GM18861 (cell line): ENCODE results near the gene MAP2.

ENCODE experiments used
- ATAC-seq: cut with Tn5 transposase; IDR thresholded peaks from one replicate; pipeline ENCODE4 v1.9.1; 2021; ENCODE audit not compliant: unreplicated experiment

Gene MAP2

DNA sequence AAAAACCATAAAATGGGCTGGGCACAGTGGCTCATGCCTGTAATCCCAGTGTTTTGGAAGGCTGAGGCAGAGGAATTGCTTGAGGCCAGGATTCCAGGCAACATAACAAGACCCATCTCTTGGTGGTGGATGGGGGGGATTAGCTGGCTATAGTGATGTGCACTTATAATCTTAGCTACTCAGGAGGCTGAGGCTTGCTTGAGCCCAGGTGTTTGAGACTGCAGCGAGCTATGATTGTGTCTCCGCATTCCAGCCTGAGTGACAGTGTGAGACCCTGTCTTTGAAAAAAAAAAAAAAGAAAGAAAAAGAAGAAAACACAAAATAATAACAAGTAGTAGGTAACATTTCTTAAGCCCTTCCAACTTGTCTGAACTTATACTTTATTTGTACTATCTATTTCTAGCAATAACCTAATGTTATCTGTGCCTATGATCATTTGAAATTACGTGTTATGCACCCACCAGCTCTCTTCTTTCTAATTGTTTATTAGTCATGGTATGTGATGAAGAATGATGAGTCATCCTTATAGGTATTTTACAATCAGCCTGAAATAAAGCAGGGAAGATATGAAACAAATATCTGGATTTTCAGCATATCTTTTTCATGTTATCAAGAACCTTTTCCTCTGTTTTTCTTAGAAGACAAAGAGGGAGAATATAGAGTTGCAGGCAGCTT is 218.4 kb downstream of the MAP2 start:
- ATAC-seq: no peak

DNA sequence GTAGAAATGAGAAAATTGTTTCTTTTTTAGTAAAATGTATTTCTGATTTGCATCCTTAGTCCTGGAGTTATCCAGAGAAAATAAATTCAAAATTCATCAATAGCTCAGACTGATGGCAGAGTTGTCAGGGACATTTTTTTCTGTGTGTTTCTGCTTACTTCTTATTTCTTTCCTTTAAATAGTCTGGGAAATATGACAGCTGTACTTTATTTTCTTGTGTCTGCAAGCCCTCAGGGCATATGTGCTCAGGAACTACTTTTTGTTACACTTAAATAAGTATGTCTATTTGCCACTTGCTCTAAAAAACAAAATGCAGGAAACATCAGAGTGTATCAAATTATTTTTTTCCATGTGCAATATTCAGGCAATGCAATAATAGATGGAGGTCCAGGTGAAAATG is 221.0 kb downstream of the MAP2 start:
- ATAC-seq: no peak

DNA sequence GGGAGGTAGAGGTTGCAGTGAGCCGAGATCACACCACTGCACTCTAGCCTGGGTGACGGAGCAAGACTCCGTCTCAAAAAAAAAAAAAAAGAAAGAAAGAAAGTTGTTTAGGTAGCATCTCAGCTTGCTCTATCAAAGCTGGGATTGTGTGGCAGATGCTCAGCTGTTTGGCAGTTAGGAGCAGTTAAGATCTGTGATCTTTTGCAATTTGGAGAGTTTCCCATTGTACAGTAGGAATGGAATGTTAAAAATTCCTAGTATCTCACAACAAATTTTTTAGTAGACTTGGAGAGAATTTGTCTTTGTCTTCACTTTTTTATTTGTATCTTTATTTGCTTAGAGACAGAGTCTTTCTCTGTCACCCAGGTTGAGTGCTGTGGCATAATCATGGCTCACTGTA is 224.9 kb downstream of the MAP2 start:
- no peak for ATAC-seq

DNA sequence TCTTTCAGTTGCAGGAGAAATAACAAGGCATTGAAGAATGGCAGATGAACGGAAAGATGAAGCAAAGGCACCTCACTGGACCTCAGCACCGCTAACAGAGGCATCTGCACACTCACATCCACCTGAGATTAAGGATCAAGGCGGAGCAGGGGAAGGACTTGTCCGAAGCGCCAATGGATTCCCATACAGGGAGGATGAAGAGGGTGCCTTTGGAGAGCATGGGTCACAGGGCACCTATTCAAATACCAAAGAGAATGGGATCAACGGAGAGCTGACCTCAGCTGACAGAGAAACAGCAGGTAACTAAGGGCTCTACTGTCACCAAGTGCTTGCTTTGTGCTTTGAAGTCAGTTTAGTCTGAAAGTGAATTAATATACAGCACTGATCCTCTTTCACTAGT is 229.3 kb downstream of the MAP2 start:
- ATAC-seq: no peak

DNA sequence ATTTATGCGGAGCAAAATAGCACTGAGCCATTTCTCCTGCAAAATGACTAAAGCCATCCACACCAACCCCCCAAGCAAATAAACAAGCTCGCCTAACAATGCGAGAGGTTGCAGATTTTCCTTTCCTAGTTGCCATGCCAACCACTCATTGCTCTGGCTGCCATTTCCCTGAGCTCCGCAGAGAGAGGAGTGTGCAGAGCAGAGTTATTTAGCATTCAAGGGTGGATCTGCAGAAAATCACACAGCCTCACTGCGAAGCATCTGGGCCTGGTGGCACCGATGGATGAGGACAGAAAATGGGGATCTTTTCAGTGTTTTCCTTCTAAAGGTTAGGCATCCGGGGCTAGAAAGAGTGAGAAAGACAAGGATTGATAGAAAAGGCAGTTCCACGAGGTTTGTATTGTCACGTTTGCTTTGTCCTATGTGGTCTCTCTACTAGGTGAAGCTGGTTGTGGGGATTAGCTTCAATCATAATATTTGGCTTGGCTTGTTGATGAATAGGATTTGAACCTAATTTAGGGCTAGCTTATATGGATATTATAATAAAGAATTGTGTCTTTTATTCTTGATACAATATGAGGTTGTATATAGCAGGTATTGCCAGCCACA is 237.5 kb downstream of the MAP2 start:
- ATAC-seq: no peak

DNA sequence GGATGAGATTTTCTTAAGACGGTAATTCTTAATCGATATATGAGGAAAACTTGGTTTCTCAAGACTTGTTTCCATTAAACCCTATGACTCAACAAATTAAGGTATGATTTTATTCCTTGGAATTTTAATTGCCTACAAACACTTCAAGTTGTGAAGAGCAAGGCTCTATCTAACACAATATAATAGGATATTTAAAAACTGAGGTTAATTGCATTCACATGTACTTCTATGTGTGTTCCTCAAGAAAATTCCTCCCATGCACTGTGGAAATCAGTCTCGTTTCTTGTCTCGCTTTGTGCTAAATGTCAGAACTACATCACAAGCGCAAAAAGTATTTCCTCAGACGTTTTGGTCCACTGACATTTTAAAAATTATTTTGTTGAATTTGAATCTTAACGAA is 238.2 kb downstream of the MAP2 start:
- ATAC-seq: no peak

DNA sequence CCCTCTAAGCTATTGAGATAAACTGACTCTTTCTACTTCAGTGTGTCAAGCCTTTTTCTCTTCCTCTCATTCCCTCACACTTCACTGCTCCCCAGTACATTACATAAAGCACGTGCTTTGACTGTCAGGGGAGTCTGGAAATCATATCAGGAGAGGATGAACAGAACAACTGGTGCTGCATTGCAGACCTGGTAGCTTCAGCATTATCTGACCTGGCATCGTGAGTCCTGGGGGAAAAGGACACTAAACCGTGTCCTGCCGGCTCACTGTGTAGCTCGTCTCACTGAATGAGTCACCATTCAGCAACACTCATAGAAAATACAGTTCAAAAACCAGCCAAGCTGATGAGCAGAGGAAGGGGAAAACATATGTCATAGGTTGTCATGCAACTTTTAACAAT is 239.3 kb downstream of the MAP2 start:
- peak; percentile 52 for ATAC-seq

DNA sequence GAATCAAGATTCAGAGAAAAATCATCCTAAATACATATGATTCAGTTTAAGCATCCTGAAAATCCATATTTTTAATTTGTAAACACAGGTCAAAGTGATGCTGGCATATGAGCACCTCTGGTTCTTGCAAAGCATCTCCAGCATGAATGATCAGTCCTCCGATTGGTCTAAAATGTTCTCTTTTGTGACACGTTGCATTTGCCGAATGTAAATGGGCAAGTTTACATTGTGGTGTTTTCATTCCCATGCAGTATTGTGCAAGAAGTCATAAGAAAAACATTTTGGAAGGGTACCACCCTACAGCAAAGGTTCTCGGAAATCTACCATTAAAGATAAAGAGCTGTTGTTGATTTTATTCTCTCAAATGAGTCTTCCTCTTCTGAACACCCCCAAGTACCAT is 239.8 kb downstream of the MAP2 start:
- no peak for ATAC-seq

DNA sequence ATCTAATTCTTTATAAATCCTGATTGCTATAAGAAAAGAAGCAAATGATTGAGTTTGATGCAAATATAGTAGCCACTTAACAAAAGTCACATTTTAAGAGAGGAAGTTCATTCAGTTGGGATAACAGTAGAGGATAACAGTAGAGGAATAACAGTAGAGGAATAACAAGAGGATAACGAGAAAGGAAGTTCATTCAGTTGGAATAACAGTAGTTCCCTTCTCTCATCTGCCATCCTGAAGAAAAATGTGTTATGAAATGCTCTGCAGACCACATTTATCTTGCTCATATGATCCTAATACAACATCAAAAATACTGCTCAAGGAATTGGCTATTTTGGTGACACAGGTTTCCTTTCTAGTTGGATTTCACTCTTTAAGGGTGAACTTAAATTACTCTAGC is 242.4 kb downstream of the MAP2 start:
- ATAC-seq: no peak

DNA sequence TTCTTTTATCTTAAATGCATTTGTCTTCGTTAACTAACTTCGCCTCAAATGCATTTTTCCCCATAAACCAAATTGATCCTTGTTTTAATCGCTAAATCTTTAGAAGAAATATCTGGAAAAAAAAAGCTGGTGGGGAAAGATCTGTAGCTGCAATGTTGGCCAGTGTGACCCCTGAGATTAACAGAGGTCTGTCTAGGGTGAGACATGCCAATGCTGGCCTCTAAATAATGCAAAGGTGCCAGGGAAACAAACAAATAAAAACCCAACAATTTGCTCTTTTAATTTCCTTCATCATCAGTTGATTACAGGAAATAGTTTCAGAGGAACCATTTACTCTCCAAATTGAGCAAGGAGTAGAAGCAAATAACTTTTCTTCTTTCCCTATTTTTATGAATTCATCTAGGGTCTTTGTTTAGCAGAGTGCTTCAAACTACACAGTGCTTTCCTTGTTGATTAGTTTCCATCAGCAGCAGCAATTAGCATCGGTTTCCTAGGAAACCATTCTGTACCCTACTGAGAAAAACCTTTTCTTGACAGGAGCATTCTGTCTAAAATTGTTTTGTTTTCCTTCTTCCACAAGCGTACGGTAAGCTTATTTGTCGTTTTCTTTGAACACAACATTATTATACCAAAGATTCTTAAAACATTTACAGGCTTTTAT is 247.3 kb downstream of the MAP2 start:
- no peak for ATAC-seq

DNA sequence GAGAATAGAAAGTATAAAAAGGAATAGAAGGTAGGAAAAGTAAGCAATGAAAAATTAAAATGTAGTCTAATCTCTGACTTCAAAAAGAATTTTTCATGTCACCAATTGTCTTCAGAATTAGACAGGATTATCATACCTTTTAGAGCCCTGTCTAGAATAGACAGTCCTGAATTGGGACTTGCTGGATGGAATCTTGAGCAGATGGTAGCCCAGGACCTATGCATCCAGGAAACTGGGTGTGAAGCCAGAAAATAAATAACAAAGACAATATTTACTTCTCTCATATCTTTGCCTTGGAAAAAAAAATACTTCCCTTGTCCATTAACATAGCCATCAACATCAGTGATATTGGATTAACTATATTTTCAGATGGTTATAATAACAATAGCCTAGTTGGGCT is 250.0 kb downstream of the MAP2 start:
- no peak for ATAC-seq

DNA sequence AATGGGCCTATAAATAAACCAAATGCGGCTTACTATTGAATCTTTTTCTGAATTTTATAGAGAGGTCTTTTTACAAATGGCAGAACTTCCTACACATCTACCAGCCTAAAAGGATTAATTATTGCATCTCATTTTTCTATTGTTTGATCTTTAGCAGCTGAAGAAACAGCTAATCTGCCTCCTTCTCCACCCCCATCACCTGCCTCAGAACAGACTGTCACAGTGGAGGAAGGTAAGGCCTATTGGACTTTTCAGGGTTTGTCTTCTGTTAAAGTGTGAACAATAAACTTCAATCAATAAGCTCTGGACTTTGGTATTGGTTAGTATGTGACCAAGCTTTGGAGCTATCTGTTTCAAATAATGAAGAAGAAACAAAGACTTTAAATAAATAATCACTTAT is 256.7 kb downstream of the MAP2 start:
- no peak for ATAC-seq

DNA sequence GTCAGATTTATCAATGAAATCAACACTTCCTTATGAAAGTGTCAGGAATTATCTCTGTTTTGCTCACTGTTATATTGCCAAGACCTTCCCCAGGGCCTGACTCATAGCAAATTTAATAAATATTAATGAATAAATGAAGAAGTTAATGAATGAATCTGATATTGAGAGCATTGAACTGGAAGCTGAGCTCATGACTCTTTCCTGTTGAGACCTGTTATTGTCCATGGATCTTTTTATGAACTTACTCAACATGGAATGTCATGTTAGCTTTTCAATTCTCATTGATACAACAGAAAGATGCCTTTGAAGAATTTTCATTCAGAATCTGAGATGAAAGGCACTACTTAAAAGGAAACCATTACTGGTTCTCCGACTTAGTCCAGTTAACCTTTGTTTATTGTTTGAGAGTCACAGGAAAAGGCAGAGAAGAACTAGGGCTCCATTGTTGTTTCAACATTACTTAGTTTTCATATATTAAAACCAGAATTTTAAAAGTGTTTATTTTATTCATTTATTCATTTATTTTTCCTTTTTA is 257.4 kb downstream of the MAP2 start:
- ATAC-seq: no peak

DNA sequence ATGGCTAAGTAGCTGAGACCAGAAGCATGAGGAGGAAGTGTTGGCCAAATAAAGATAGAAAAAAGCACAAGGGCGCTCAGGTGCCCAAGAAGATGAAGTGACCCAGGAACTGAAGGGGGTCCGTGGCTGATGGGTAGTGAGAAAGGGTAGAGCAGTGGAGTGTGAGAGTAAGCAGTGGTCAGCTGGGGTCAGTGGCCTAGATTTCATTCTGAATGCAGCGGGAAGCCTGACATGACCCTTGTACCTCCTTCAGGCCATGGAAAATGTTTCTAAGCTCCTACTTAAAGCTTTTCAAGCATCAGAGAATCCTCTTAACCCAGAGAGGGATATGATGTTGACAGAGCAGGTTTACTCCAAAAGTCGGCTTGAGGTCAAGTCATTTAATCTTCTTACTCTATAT is 258.8 kb downstream of the MAP2 start:
- no peak for ATAC-seq

DNA sequence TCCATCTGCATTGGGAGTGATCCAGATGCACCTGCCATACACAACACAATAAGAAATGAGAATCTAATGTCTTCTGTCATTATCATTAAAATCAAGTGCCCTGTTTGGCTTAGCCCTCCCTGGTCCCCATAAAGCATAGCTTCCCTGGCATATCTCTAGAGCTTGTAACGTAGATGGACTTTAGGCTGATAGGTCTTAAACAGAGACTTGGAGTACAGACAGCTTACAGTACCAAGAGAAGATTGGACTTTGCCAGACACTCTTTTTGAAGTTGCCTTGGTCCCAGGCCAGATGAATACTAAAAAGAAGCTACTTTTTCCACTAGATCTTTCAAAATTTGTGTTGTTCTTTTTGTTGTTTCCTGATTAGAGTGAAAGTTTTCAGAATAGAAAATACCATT is 261.5 kb downstream of the MAP2 start:
- no peak for ATAC-seq

DNA sequence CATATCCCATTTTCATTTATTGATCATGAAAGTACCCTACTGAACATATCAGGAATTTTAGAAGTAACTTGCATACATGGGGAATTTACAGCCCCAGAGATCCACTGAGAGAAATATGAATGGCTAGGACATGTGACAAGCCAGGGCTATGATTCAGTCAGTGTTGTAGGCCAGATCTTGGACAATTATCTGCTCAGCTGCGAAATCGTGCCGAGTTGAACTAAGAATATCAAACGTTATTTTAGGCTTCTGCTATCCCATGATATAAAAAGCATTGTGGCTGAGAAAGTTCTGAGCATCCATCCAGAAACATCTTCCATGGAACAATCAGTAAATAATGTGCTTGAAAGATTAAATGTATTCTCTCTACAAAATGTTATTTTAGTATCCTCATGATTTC is 262.1 kb downstream of the MAP2 start:
- no peak for ATAC-seq

DNA sequence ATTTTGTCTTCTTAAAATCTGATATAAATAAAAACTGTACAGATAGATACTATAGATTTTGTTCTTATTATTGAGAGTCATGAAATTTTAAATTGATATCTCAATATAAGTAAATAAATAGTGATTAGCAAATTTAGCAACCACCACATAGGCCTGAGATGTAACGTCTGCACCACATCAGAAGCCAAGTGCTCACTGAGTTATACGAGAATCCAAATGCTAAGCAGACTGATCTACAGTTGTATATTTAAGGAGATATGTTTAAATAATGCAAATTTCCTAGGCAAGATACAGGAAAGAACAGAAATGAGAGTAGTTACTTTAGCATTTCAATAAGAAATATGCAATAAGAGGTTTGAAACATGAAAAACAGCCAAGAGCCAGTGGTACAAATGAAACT is 262.6 kb downstream of the MAP2 start:
- no peak for ATAC-seq

DNA sequence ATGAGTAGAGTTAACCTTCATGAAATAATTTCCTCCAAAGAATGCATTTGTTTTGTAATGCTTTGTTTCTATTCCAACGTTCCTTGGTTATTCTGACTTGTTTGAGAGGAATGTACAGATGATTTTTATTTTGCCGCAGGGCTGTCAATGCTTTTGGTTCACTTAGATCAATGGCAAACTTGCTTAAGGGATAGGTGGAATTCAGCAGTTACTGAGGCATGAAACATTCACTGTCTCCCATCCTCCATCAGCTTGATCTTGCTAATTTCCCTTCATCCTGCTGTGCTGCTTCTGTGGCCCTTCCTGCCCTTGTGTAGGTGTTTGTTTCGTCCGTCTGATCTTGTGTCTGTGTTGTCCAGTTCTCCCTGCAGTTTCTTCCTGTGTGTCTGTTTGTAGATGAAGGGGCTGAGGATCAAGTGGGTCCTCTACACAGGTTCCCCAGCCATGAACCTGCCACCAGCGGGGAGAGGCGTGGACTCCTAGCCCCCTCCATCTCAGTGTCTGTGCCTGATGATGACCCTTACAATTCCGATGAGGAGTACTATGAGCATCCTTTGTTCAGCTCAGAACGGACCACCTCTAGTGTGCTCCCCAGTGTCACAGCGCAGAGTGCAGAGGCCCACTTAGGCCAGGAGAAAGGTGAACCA is 263.6 kb downstream of the MAP2 start:
- ATAC-seq: no peak

DNA sequence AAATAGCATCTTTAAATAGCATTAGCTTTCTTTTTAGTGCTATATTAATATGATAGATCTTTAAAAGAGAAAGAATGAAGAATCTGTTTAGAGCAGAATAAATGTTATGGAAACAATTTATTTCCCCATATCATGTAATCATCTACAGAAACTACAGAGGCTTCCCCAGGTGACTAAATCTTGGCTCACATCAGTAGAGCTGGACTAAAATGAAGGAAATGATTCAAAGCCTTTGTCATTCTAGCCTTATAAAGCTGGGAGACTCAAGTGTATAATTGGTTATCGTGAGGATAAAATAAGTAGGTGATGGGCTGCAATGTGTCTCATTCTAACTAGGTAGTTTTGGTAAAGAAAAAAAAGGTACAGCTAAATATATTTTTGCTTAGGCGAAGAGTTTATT is 264.5 kb downstream of the MAP2 start:
- no peak for ATAC-seq

DNA sequence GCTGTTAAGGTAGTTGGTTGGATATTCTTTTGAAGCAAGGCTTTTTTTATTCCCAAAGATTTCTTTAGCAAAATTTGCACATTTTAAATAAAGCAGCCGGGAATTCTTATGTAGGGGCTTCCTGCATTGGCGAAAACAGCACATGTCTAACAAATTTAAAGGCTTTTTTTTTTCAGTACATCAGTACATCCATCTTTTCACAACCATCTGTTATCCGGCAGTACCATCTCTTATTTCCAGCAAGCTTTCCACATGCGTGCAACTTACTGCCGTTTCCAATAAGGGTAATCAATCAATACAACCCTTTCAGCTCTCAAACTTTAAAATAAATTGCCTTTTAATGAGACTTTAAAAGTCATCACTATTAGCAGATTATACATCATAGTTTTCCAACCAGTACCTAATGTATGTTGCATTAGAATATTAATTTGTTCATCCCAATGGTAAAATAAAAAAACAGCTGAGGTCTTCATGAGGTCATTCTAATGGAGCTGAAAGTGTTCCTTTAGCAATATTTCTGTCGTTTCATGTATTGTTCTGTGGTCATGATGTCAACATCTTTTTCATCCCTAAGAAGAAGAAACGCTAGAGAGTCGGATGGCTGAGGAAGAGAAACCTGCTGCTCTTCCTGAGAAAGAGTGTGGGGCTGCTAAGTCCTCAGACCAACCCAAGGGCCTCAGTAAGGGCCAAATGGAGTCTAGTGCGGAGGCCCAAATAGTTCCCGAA is 266.3 kb downstream of the MAP2 start:
- ATAC-seq: no peak

DNA sequence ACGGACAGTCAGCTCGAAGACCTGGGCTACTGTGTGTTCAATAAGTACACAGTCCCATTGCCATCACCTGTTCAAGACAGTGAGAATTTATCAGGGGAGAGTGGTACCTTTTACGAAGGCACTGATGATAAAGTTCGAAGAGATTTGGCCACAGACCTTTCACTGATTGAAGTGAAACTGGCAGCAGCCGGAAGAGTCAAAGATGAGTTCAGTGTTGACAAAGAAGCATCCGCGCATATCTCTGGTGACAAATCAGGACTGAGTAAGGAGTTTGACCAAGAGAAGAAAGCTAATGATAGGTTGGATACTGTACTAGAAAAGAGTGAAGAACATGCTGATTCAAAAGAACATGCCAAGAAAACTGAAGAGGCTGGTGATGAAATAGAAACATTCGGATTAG is 270.9 kb downstream of the MAP2 start:
- ATAC-seq: no peak
